Fibroblast of lung (primary cell): Measurements from ENCODE around the gene TRIM44. TPM values are rescaled to one million over a fixed set of nuclear protein-coding genes. Genes with fewer than 3 reads are reported as not detected.

Experiments used
- DNase-seq, 2 donors: peaks; one replicate each; pipeline versions ENCODE4 v3.0.0 to v3.0.0-alpha.2; 2010; ENCODE audit warnings: low read depth in 2 of 2
- H2AFZ ChIP-seq: 2 replicates; pipeline ENCODE4 v1.5.1; 2012; ENCODE audit warnings: low read length, control low read depth, inconsistent platforms
- H3K27ac ChIP-seq: 2 replicates; pipeline ENCODE4 v1.5.1; 2011; ENCODE audit warnings: low read length, control low read depth; ENCODE audit not compliant: insufficient read depth
- H3K27me3 ChIP-seq: 2 replicates; pipeline ENCODE4 v1.5.1; 2011; ENCODE audit warnings: mild to moderate bottlenecking, low read length; ENCODE audit not compliant: control insufficient read depth, insufficient read depth
- H3K36me3 ChIP-seq: 2 replicates; pipeline ENCODE4 v1.5.1; 2011; ENCODE audit warnings: low read length; ENCODE audit not compliant: control insufficient read depth, insufficient read depth
- H3K4me1 ChIP-seq: 2 replicates; pipeline ENCODE4 v1.5.1; 2011; ENCODE audit warnings: low read length; ENCODE audit not compliant: control insufficient read depth, insufficient read depth; ENCODE audit errors: extremely low read depth
- H3K4me2 ChIP-seq: 2 replicates; pipeline ENCODE4 v1.5.1; 2011; ENCODE audit warnings: low read length, control low read depth; ENCODE audit not compliant: insufficient read depth; ENCODE audit errors: extremely low read depth
- H3K4me3 ChIP-seq, 4 experiments: fragments of 200-600 bp in 1 of 4; sonication (generic) in 1 of 4; replicated peaks in 1 of 4; 2 replicates each; pipeline ENCODE4 v1.5.1; 2011 to 2016; ENCODE audit warnings: low read length in 4 of 4, low read depth in 3 of 4, mild to moderate bottlenecking in 3 of 4, control low read depth in 2 of 4, inconsistent platforms in 1 of 4, mixed read lengths in 1 of 4; ENCODE audit not compliant: insufficient read depth in 1 of 4; ENCODE audit errors: control extremely low read depth in 1 of 4
- H3K79me2 ChIP-seq: 2 replicates; pipeline ENCODE4 v1.5.1; 2012; ENCODE audit warnings: mild to moderate bottlenecking, low read length, inconsistent platforms; ENCODE audit not compliant: control insufficient read depth, insufficient read depth
- H3K9ac ChIP-seq: 2 replicates; pipeline ENCODE4 v1.5.1; 2011; ENCODE audit warnings: mild to moderate bottlenecking, low read length, control low read depth; ENCODE audit not compliant: insufficient read depth
- H3K9me3 ChIP-seq: 2 replicates; pipeline ENCODE4 v1.5.1; 2012; ENCODE audit warnings: low read depth, low read length; ENCODE audit not compliant: control insufficient read depth, insufficient read depth
- H4K20me1 ChIP-seq: 2 replicates; pipeline ENCODE4 v1.5.1; 2011; ENCODE audit warnings: low read length; ENCODE audit not compliant: control insufficient read depth, insufficient read depth; ENCODE audit errors: extremely low read depth
- EZH2 ChIP-seq: IDR thresholded peaks from 2 replicates; pipeline ENCODE4 v1.5.1; 2012; ENCODE audit warnings: low read length, control low read depth, mild to moderate bottlenecking; ENCODE audit errors: missing control alignments
- polyA plus RNA-seq, 2 donors: library from polyadenylated mRNA; depleted of rRNA in 1 of 2; stranded (reverse) in 1 of 2; unstranded in 1 of 2; fragments of >200 nt; gene quantifications; 2 replicates each; pipeline ENCODE4 v1.2.1, GENCODE V29; 2011 to 2012; ENCODE audit warnings: missing spikeins in 1 of 2
- total RNA-seq: library from RNA; depleted of rRNA; stranded (reverse); fragments of >200 nt; gene quantifications from 2 replicates; pipeline ENCODE4 v1.2.1, GENCODE V29; 2014
- TF ChIP-seq, protein P1 (sequence below), 2 donors: IDR thresholded peaks in 1 of 2; conservative IDR thresholded peaks in 1 of 2; 1 replicate in 1 of 2; 2 replicates in 1 of 2; pipeline ENCODE4 v1.5.1; 2011 to 2012; ENCODE audit warnings: low read length in 2 of 2, control low read depth in 1 of 2, inconsistent platforms in 1 of 2, low read depth in 1 of 2, mild to moderate bottlenecking in 1 of 2

TRIM44 gene
- total and polyA plus RNA-seq, 2 donors (not counting 1 experiment from before 2014, with no cell fraction given), result 10.4 to 78.3 TPM

- H3K4me2 ChIP-seq, result no peak overlapping the region
- no peak for DNase-seq
- H3K27me3 ChIP-seq, result no peaks in the 10 kb centered on the region
- peaks cover 6% of the 10 kb centered on the region for H4K20me1 ChIP-seq
- no peak overlapping the region for H3K9ac ChIP-seq
- H3K4me3 ChIP-seq, result no peak overlapping the region
- TF ChIP-seq EZH2, result no peak
- TF ChIP-seq, protein P1, sequence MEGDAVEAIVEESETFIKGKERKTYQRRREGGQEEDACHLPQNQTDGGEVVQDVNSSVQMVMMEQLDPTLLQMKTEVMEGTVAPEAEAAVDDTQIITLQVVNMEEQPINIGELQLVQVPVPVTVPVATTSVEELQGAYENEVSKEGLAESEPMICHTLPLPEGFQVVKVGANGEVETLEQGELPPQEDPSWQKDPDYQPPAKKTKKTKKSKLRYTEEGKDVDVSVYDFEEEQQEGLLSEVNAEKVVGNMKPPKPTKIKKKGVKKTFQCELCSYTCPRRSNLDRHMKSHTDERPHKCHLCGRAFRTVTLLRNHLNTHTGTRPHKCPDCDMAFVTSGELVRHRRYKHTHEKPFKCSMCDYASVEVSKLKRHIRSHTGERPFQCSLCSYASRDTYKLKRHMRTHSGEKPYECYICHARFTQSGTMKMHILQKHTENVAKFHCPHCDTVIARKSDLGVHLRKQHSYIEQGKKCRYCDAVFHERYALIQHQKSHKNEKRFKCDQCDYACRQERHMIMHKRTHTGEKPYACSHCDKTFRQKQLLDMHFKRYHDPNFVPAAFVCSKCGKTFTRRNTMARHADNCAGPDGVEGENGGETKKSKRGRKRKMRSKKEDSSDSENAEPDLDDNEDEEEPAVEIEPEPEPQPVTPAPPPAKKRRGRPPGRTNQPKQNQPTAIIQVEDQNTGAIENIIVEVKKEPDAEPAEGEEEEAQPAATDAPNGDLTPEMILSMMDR (conservative IDR thresholded peaks at IDR 0.05 in 1 of 2, IDR thresholded peaks at IDR 0.05 in 1 of 2; ENCODE audit: low read depth in 1 of 2, low read length in 2 of 2), result no peak
- no peaks in the 10 kb centered on the region for H3K36me3 ChIP-seq
- H3K79me2 ChIP-seq, result peaks cover 60% of the 10 kb centered on the region
- H3K4me1 ChIP-seq, result peaks cover 4% of the 10 kb centered on the region
- H3K9me3 ChIP-seq, result no peaks in the 10 kb centered on the region
- no peak overlapping the region for H3K27ac ChIP-seq
- H2AFZ ChIP-seq, result no peak overlapping the region
Observed at GRCh38 chr11:35676611-35676965, 14.0 kb downstream of the TRIM44 start.

DNA sequence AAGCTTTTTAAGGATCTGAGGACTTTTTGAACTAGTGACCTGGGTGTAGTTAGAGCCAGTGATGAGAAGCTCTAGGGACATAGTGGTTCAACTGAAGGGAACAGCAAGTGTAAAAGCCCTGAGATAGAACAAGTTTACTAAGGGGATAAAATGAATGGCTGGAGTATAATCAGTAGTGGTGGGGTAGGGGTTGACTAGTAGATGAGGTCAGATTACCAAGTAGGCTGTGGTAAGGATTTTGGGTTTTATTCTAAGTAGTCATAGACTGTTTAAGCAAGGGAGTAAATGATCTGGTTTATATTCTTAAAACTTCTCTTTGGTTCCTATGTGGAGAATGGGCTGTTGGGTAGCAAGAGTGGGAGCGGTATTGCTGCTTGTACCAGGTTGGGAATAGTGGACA, 15.3 kb downstream of the TRIM44 start:
- Histone ChIP-seq H3K36me3 (no peaks in the 10 kb centered on the region), H3K79me2 (peaks cover 55% of the 10 kb centered on the region), H3K4me1 (peaks cover 6% of the 10 kb centered on the region), H3K9me3 (no peaks in the 10 kb centered on the region), H3K27ac (no peak overlapping the region), H3K9ac (no peak overlapping the region), H2AFZ (no peak overlapping the region), H3K4me3 (no peak overlapping the region), H4K20me1 (peaks cover 6% of the 10 kb centered on the region), H3K4me2 (no peak overlapping the region), H3K27me3 (no peaks in the 10 kb centered on the region)
- TF ChIP-seq, protein P1 (conservative IDR thresholded peaks at IDR 0.05 in 1 of 2, IDR thresholded peaks at IDR 0.05 in 1 of 2; ENCODE audit: low read depth in 1 of 2, low read length in 2 of 2), result no peak
- TF ChIP-seq EZH2, result no peak
- peak in 1 of 2 donors; percentile 21 for DNase-seq

GRCh38 chr11:35678471-35678870, 15.9 kb downstream of the TRIM44 start:
- no peak for TF ChIP-seq EZH2
- TF ChIP-seq, protein P1 (conservative IDR thresholded peaks at IDR 0.05 in 1 of 2, IDR thresholded peaks at IDR 0.05 in 1 of 2; ENCODE audit: low read depth in 1 of 2, low read length in 2 of 2), result no peak
- no peaks in the 10 kb centered on the region for H3K27me3 ChIP-seq
- no peak overlapping the region for H2AFZ ChIP-seq
- no peak overlapping the region for H3K27ac ChIP-seq
- H3K4me3 ChIP-seq, result no peak overlapping the region
- H3K9ac ChIP-seq, result no peak overlapping the region
- peaks cover 6% of the 10 kb centered on the region for H4K20me1 ChIP-seq
- H3K79me2 ChIP-seq, result peaks cover 55% of the 10 kb centered on the region
- H3K4me1 ChIP-seq, result peaks cover 8% of the 10 kb centered on the region
- no peaks in the 10 kb centered on the region for H3K9me3 ChIP-seq
- DNase-seq, result no peak
- no peaks in the 10 kb centered on the region for H3K36me3 ChIP-seq
- no peak overlapping the region for H3K4me2 ChIP-seq
